ENCODE data around the gene DCAKD. TPM values are rescaled to one million over a fixed set of nuclear protein-coding genes. Genes with fewer than 3 reads are reported as not detected.

The DCAKD gene, protein sequence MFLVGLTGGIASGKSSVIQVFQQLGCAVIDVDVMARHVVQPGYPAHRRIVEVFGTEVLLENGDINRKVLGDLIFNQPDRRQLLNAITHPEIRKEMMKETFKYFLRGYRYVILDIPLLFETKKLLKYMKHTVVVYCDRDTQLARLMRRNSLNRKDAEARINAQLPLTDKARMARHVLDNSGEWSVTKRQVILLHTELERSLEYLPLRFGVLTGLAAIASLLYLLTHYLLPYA
- 25.9 TPM for total RNA-seq
- long read RNA-seq, transcript DCAKD-208 (5 exons, 2,054 nt) = major isoform, 34 of 49 reads
- long read RNA-seq, transcript DCAKD-202 (5 exons, 2,030 nt) = minor isoform, 6 of 49 reads
- long read RNA-seq, partial matches to known transcripts = 2 of 49 reads
- long read RNA-seq, other reads (novel, unspliced or antisense) = 4 of 49 reads

DNA sequence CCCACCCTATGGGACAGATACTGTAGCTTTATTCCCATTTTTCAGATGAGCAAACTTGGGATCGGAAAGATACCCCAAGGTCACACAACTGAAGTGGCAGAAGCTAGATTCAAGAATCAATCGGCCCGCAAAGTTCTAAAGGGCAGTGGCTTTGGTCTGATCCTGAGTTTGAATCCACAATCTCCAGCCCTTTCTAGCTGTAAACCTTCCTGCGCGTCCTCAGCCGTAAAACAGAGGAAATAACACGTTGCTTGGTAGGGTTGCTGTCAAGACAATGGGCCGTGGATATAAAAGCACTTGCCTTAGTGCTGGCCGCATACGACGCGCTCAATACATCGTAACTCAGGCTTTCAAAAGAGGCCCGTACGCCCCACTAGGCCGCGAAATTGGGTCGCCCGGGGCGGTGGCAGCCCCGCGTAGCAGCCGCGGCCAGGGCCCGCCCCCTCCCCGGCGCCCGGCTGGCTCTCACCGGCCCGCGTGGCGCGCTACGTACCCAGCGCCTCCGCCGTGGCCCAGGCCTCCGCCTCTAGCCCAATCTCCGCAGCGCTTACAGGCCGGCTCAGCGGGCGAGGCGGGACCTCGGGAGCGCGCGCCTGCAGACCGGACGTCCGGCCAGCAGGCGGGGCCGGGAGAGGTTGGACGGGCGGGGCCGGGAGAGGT is at the start of gene DCAKD:
Gene DCAKD, minus strand, starts transcription at position 573 of the 660 bp plus-strand sequence. CDS start 16,747 bp downstream, outside the sequence.
- Histone ChIP-seq H3K9me3 (replicated peaks) (no peaks in the 10 kb centered on the region), H3K36me3 (no peaks in the 10 kb centered on the region), H3K27ac (replicated peaks) (peak within 1 kb of the TSS; percentile 94), H3K4me3 (peak within 1 kb of the TSS; percentile 77), H3K4me1 (peaks cover 21% of the 10 kb centered on the region), H3K27me3 (ENCODE audit: low read depth) (no peaks in the 10 kb centered on the region)
- DNase-seq = peak; percentile 96
- peak; percentile 22 for TF ChIP-seq CTCF (IDR thresholded peaks at IDR 0.05; ENCODE audit: borderline replicate concordance)
- intact Hi-C loops (cut with micrococcal nuclease) = no loop called here

- peak; percentile 92 for TF ChIP-seq CTCF (IDR thresholded peaks at IDR 0.05; ENCODE audit: borderline replicate concordance)
- Histone ChIP-seq H3K9me3 (replicated peaks) (no peaks in the 10 kb centered on the region), H3K4me1 (peaks cover 67% of the 10 kb centered on the region), H3K4me3 (no peak overlapping the region), H3K27me3 (ENCODE audit: low read depth) (no peaks in the 10 kb centered on the region), H3K27ac (replicated peaks) (peak overlapping the region; percentile 56), H3K36me3 (peaks cover 94% of the 10 kb centered on the region)
- intact Hi-C loops (cut with micrococcal nuclease) = no loop called here
- peak; percentile 86 for DNase-seq
Measured at GRCh38 chr17:45098869-45099616, 47.6 kb upstream of the DCAKD start.

GRCh38 chr17:45098081-45098868 is 46.8 kb upstream of the DCAKD start:
- Histone ChIP-seq H3K27me3 (ENCODE audit: low read depth) (no peaks in the 10 kb centered on the region), H3K27ac (replicated peaks) (peak overlapping the region; percentile 56), H3K4me1 (peaks cover 69% of the 10 kb centered on the region), H3K4me3 (no peak overlapping the region), H3K36me3 (peaks cover 94% of the 10 kb centered on the region), H3K9me3 (replicated peaks) (no peaks in the 10 kb centered on the region)
- DNase-seq = no peak
- no peak for TF ChIP-seq CTCF (IDR thresholded peaks at IDR 0.05; ENCODE audit: borderline replicate concordance)
- intact Hi-C loops (cut with micrococcal nuclease) = no loop called here

DNA sequence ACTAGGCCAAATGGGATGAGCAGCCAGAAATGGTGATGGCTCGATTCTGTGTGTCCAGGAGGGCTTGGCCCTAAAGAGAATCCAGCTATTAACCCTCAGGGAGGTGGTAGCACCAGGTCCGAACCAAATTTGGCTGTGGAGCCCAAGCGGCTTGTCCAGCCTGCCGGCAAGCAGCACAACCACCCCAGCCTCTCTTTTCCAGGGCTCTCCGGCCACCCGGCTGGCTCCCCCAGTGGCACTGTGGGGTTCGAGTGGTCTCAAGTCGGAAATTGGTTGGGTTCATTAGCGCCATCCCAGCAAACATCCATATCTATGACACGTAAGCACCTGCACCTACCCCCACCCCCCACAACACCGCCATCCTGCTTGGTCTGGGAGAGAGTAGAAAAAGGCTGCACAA is 45.5 kb upstream of the DCAKD start:
- Histone ChIP-seq H3K9me3 (replicated peaks) (no peaks in the 10 kb centered on the region), H3K27me3 (ENCODE audit: low read depth) (no peaks in the 10 kb centered on the region), H3K27ac (replicated peaks) (peak overlapping the region; percentile 92), H3K36me3 (peaks cover 84% of the 10 kb centered on the region), H3K4me3 (no peak overlapping the region), H3K4me1 (peaks cover 69% of the 10 kb centered on the region)
- intact Hi-C loops (cut with micrococcal nuclease) = no loop called here
- DNase-seq = no peak
- no peak for TF ChIP-seq CTCF (IDR thresholded peaks at IDR 0.05; ENCODE audit: borderline replicate concordance)

GRCh38 chr17:45096141-45096540 is 44.7 kb upstream of the DCAKD start:
- no peaks in the 10 kb centered on the region for H3K27me3 ChIP-seq (ENCODE audit: low read depth)
- no peak overlapping the region for H3K4me3 ChIP-seq
- intact Hi-C loops (cut with micrococcal nuclease) = no loop called here
- TF ChIP-seq CTCF (IDR thresholded peaks at IDR 0.05; ENCODE audit: borderline replicate concordance) = peak; percentile 62
- H3K36me3 ChIP-seq = peaks cover 80% of the 10 kb centered on the region
- H3K4me1 ChIP-seq = peaks cover 68% of the 10 kb centered on the region
- peak overlapping the region; percentile 92 for H3K27ac ChIP-seq (replicated peaks)
- DNase-seq = no peak
- H3K9me3 ChIP-seq (replicated peaks) = no peaks in the 10 kb centered on the region
